GM12872 (cell line): Measurements from ENCODE around the gene SETDB2.
A peak's percentile ranks its signal among the peaks of the same experiment; 100 is the strongest.

Experiments
- TF ChIP-seq, protein P1 (sequence below): IDR thresholded peaks from 3 replicates; pipeline ENCODE4 v1.5.1; 2011; ENCODE audit warnings: low read depth, mild to moderate bottlenecking, low read length, moderate library complexity; ENCODE audit not compliant: insufficient read depth

Gene SETDB2

DNA sequence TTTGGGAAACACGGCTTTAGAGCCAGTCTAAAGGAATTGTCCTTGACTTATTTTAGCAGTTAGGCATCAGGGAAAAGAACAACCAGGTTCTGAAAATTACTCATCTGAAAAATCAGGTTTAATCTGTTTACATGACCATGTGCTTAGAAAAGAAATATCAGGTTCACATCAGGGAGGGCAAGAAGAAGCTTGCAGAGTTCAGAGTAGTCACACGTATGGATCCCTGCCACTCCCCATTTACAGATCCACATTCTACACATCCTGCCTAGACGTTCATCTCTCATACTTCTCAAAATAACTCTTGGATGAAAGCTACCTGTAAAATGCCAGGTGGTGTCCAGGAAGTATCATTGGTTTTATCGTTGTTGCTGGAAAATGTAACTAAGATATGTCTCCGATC lies 37.7 kb downstream of the SETDB2 start:
- TF ChIP-seq, protein P1, sequence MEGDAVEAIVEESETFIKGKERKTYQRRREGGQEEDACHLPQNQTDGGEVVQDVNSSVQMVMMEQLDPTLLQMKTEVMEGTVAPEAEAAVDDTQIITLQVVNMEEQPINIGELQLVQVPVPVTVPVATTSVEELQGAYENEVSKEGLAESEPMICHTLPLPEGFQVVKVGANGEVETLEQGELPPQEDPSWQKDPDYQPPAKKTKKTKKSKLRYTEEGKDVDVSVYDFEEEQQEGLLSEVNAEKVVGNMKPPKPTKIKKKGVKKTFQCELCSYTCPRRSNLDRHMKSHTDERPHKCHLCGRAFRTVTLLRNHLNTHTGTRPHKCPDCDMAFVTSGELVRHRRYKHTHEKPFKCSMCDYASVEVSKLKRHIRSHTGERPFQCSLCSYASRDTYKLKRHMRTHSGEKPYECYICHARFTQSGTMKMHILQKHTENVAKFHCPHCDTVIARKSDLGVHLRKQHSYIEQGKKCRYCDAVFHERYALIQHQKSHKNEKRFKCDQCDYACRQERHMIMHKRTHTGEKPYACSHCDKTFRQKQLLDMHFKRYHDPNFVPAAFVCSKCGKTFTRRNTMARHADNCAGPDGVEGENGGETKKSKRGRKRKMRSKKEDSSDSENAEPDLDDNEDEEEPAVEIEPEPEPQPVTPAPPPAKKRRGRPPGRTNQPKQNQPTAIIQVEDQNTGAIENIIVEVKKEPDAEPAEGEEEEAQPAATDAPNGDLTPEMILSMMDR = no peak

DNA sequence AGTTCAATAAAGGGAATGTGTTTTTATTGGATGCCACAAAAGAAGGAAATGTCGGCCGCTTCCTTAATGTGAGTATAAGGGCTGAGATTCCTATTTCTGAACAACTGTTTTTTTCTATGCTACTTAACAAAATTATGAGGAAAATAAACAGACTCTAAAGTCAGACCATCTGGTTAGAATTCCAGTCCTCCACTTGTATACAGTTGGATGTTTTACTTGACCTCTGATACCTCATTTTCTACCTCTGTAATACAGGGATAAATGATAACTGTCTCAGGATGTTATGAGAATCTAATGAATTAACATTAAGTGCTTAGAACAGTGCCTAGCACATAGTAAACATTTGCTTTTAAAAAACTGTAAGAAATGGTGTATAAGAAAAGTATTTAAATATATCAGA lies 44.5 kb downstream of the SETDB2 start:
- TF ChIP-seq, protein P1 = no peak

DNA sequence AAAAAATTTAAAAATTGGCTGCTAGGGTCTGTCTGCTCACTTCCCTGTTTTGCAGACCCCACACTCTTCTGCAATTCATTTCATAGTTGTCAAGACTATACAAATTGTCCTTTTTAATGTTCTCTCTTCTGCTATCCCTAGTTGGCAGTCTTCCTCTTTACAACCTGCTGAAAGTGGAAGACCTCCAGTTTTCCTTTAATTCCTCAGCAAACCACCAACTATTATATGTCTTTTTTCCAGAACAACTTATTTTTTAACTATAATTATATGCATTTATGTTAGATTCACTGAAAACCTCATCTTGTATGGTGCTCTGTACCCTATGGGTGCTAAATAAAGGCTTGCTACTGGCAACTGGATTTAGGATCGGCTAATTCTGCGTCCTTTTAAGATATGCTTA lies 50.6 kb downstream of the SETDB2 start:
- TF ChIP-seq, protein P1 = no peak

DNA sequence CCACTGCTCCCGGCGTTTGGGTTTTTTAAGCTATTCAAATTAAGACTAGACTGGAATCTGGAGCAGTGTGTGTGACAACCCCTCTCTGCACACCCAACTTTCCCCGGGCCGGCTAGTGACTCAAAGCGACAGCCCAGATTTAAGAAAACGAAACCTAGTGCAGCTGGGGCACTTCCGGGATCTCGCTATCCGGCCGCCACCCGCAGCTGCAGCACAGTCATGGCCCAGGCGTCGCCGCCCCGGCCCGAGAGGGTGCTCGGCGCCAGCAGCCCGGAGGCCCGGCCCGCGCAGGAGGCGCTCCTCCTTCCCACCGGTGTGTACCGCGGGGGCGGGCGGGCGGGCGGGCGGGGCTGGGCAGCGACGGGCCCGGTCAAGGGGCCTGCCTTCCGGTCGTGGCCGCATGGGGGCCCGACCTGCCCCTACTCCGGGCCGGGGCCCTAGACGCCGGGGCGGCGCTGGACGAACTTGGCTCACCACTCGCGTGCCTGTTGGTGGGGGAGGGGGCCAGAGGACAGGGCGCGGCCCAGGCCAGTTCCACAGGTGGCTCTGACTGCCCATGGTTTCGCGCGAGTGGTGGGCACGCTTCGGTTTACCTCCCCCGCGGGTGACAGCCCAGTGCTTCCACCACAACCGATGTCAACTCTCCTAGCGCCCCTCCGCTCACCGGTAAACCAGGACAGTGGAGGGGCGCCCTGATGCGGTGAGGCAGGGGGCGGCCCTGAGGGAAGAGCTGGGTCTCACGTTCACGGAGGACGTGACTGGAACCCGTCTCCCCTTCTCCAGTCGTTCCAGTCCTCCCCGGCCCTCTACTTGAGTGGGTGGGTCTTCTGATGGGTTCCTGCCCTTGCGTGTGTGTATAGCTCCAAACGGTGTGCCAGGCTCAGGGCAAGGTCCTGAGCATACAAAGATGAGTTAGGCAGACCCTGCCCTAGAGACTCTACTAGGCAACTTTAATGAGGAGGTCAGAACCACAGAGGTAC lies 52.0 kb downstream of the SETDB2 start, which contains the start of gene PHF11:
Gene PHF11 (plus strand): TSS at position 171 of the 980 bp plus-strand sequence. CDS start 49 bp downstream, at position 220.
- TF ChIP-seq, protein P1 = 0 out of 3 replicates have a peak, but pooled peaks have one; percentile 5

DNA sequence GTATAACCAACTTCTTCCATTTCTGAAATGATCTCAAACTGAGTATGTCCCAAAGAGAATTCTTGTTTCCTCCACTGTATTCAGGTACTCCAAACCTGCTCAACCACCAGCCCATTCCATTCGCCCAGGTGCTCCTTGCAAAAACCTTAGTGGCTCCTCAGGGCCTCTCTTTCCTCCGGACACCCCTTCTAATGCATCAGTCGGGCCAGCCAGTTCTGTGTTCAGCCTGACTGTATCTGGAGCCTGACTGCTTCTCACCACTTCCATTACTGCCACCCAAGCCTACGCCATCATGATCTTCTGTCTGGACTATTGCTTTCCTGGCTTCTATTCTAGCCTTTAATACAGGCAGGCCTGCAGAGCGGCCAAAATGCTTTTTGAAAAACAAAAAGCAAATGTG lies 53.2 kb downstream of the SETDB2 start:
- TF ChIP-seq, protein P1 = no peak

DNA sequence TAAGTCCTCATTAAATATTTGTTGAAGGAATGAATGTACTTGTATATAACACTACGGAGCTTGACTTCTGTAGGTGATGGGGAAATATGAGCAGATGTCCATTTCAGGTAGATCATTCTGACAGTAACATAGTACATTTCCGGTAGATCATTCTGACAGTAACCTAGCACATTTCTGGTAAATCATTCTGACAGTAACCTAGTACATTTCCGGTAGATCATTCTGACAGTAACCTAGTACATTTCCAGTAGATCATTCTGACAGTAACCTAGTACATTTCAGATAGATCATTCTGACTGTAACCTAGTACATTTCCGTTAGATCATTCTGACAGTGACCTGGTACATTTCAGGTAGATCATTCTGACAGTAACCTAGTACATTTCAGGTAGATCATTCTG lies 54.1 kb downstream of the SETDB2 start:
- TF ChIP-seq, protein P1 = no peak

DNA sequence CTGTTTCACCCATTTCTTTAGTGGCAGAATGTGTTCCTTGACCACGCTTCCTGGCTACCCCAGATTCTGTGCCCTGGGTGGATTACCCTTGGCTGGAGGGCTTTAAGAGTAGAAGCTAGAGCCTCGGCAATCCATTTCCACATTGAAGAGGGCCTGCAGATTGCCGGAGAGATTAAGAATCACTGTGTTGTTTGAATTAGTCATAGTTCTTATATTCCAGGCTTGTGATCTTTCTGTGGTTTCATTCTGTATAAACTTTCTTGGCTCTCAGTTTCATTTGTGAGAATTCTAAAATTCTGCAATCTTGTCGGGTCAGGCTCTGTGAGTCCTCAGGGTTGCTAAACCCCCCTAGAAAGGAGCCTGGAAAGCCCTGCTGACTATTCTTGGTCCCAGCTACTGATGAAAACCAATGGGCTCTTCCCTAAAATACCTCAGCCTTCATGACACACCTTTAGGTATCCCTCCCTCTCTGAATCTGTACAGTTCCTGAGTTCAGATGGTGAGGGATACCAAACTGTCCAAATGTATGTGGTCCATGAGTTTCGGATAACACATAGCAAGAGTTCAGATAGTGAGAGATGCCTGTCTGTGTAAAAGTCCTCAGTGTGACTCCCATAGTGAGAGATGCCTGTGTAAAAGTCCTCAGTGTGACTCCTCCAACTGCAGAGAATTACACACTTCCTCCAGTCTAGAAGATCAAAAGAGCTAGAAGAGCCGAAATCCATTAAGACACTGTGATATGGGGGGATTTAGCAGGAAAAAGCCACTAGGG lies 56.0 kb downstream of the SETDB2 start:
- TF ChIP-seq, protein P1 = no peak
